GM13977 (cell line): Measurements from ENCODE around the gene LGALS9.
"Not testable (repeated sequence)": the region's sequence is repeated elsewhere in the genome, so short reads cannot be mapped to it uniquely, and the experiment has no call there.

Experiments used
- DNase-seq: peaks from one replicate; pipeline ENCODE4 v3.0.0; 2012; ENCODE audit warnings: low spot score
- CTCF ChIP-seq: IDR thresholded peaks from 2 replicates; pipeline ENCODE4 v1.5.1; 2012; ENCODE audit warnings: mild to moderate bottlenecking, control low read depth; ENCODE audit not compliant: insufficient read depth; ENCODE audit errors: extremely low read depth, missing control alignments
- in situ Hi-C: fragments of 300-500 bp; cut with MboI; formaldehyde crosslinking; loops from one replicate; pipeline ENCODE4 v1.12.0; 2022; ENCODE audit warnings: low sequenced_read_pairs, low pct_unique_long_range_greater_than_20kb, mixed read lengths, inconsistent platforms; ENCODE audit not compliant: unreplicated experiment

The LGALS9 gene

GRCh38 chr17:27640790-27641189 lies 9.8 kb downstream of the LGALS9 start:
- in situ Hi-C loops = no loop called here
- no peak for DNase-seq
- TF ChIP-seq CTCF = no peak

- in situ Hi-C loops = no loop called here
- no peak for DNase-seq
- no peak for TF ChIP-seq CTCF
Observed at GRCh38 chr17:27644586-27644985, 13.6 kb downstream of the LGALS9 start.

GRCh38 chr17:27645621-27646020 lies 14.6 kb downstream of the LGALS9 start:
- in situ Hi-C loops, DNase-seq: not testable (repeated sequence)

GRCh38 chr17:27646232-27646631 lies 15.2 kb downstream of the LGALS9 start:
- no peak for DNase-seq
- TF ChIP-seq CTCF = no peak
- in situ Hi-C loops = no loop called here

- no peak for TF ChIP-seq CTCF
- in situ Hi-C loops = no loop called here
- no peak for DNase-seq
Observed at GRCh38 chr17:27647765-27648164, 16.8 kb downstream of the LGALS9 start.

- DNase-seq, in situ Hi-C loops: not testable (repeated sequence)
Observed at GRCh38 chr17:27649111-27649571, 18.2 kb downstream of the LGALS9 start.

- in situ Hi-C loops = loop anchor here (10.0 kb wide), 2 partner anchors 45 to 115 kb away; no protein-coding TSS in a partner anchor
Observed at GRCh38 chr17:27649929-27650328, 18.9 kb downstream of the LGALS9 start.

More at GRCh38 chr17:27649929-27650328, 18.9 kb downstream of the LGALS9 start:
- no peak for TF ChIP-seq CTCF
- DNase-seq = no peak
